Measurements from ENCODE around the gene PIPOX. TPM values are rescaled to one million over a fixed set of nuclear protein-coding genes. Genes with fewer than 3 reads are reported as not detected.
A peak's percentile ranks its signal among the peaks of the same experiment; 100 is the strongest.

Gene PIPOX
- total and polyA plus RNA-seq, 2 of the 8 experiments (the other 6 are each of a cell fraction or from before 2014, with no cell fraction given) = 57.2 to 99.6 TPM

GRCh38 chr17:29041571-29041970 is 1.4 kb upstream of the PIPOX start:
- Histone ChIP-seq H3K56ac (replicated peaks; ENCODE audit: insufficient read length, low read depth, low read length) (no peak overlapping the region), H3K23me2 (ENCODE audit: low read depth, low read length) (peaks cover 4% of the 10 kb centered on the region; the same call in 1 of the 2 replicates), H3K36me3 (ENCODE audit: control insufficient read depth in 2 of 4, insufficient read depth in 4 of 4, low read length in 3 of 4) (peaks cover 0 to 15% (median 1%) of the 10 kb centered on the region in 4 experiments; a peak in 3 of 8 replicates), H3K27ac (ENCODE audit: low read depth, low read length) (peak overlapping the region; percentile 27), H3K79me1 (ENCODE audit: low read depth, low read length) (0 out of 2 replicates have a peak, but pooled peaks cover 2% of the 10 kb centered on the region), H4K5ac (ENCODE audit: insufficient read length, low read depth, low read length) (peak overlapping the region; percentile 3), H3K79me2 (ENCODE audit: control insufficient read depth in 1 of 2, insufficient read depth in 2 of 2, low read length in 2 of 2) (peaks cover 0 to 6% of the 10 kb centered on the region in 2 experiments; a peak in 1 of 4 replicates), H3K23ac (ENCODE audit: insufficient read length) (no peak overlapping the region), H2AFZ (ENCODE audit: low read length) (no peak overlapping the region), H2BK15ac (ENCODE audit: low read length) (no peak overlapping the region), H4K91ac (replicated peaks; ENCODE audit: insufficient read length, low read length) (peak overlapping the region; percentile 87), H2AK5ac (ENCODE audit: low read depth, low read length) (peak overlapping the region; percentile 98), H3K14ac (ENCODE audit: insufficient read length) (no peak overlapping the region), H2BK20ac (ENCODE audit: low read length) (peak overlapping the region; percentile 100; the same call in 1 of the 2 replicates), H3K4me3 (ENCODE audit: extremely low read depth in 1 of 4, insufficient read depth in 2 of 4, low read depth in 3 of 4, low read length in 4 of 4) (no peak overlapping the region), H4K20me1 (replicated peaks in 1 of 2; ENCODE audit: control insufficient read depth in 1 of 2, insufficient read depth in 2 of 2, low read length in 2 of 2) (no peaks in the 10 kb centered on the region), H3K4ac (replicated peaks; ENCODE audit: insufficient read length, low read depth, low read length) (peak overlapping the region; percentile 28), H2BK120ac (replicated peaks; ENCODE audit: low read depth, low read length) (peak overlapping the region; percentile 99), H2BK12ac (ENCODE audit: low read depth, low read length) (peak overlapping the region; percentile 95), H4K8ac (ENCODE audit: extremely low read depth, insufficient read depth, low read length) (no peak overlapping the region), H3K27me3 (replicated peaks in 1 of 4; ENCODE audit: control insufficient read depth in 3 of 4, extremely low read depth in 1 of 4, insufficient read depth in 3 of 4, low read length in 3 of 4) (no peaks in the 10 kb centered on the region), H2BK5ac (ENCODE audit: low read depth, low read length) (peak overlapping the region; percentile 98; the same call in 1 of the 2 replicates), H3K4me1 (replicated peaks in 1 of 4; ENCODE audit: control insufficient read depth in 3 of 4, insufficient read depth in 4 of 4, low read length in 3 of 4) (peaks cover 17 to 36% (median 27%) of the 10 kb centered on the region in 4 experiments), H3K4me2 (ENCODE audit: insufficient read depth in 1 of 2, low read depth in 2 of 2, low read length in 2 of 2) (no peak overlapping the region), H3K9me3 (ENCODE audit: insufficient read depth in 2 of 2, low read depth in 1 of 2, low read length in 1 of 2) (no peaks in the 10 kb centered on the region), H3K9ac (replicated peaks in 1 of 4; ENCODE audit: extremely low read depth in 1 of 4, low read depth in 3 of 4, low read length in 3 of 4) (peak overlapping the region in 1 of 4 experiments; percentile 15; a peak in 1 of 7 replicates), H3K18ac (ENCODE audit: extremely low read depth, low read length) (peak overlapping the region; percentile 89)
- ChIA-PET CTCF (ENCODE audit: partially characterized antibody) (interaction anchor here (0.6 to 4.8 kb wide), 10 partner anchors 20 to 76 kb away, joined by 3 to 23 read pairs (median 6); no protein-coding TSS in a partner anchor), POLR2A (ENCODE audit: partially characterized antibody) (interaction anchor here (0.9 to 3.6 kb wide), 8 partner anchors 7 to 73 kb away, joined by 3 to 43 read pairs (median 6); no protein-coding TSS in a partner anchor)
- 83% methylated on average over 6 of the region's 6 CpGs; no CpG with 5 or more reads in 1 of the 2 experiments for WGBS, 2 experiments (ENCODE audit: extremely low coverage in 1 of 2, insufficient coverage in 1 of 2, insufficient read length in 1 of 2, insufficient replicate concordance in 2 of 2, low coverage in 1 of 2, low lambda C conversion rate in 2 of 2, missing lambda C conversion rate in 1 of 2)
- FAIRE-seq (no peak), DNase-seq (ENCODE audit: low read depth in 1 of 2, low spot score in 2 of 2) (no peak)
- TF ChIP-seq KDM5A (IDR thresholded peaks at IDR 0.05; ENCODE audit: low read length) (no peak), BRCA1 (IDR thresholded peaks at IDR 0.05; ENCODE audit: low read depth, low read length) (no peak), SP1 (IDR thresholded peaks at IDR 0.05; ENCODE audit: low read depth, low read length) (no peak), TEAD4 (IDR thresholded peaks at IDR 0.05; ENCODE audit: low read depth, low read length) (no peak), YY1 (IDR thresholded peaks at IDR 0.05; ENCODE audit: low read depth, low read length) (no peak), BCL11A (IDR thresholded peaks at IDR 0.05; ENCODE audit: low read depth in 2 of 2, low read length in 2 of 2) (no peak), E2F6 (IDR thresholded peaks at IDR 0.05) (no peak), TAF7 (optimal IDR thresholded peaks at IDR 0.05; ENCODE audit: borderline replicate concordance, low read depth, low read length) (no peak), TAF1 (IDR thresholded peaks at IDR 0.05; ENCODE audit: low read depth, low read length) (no peak), MAFK (IDR thresholded peaks at IDR 0.05; ENCODE audit: low read depth, low read length) (no peak), SRF (IDR thresholded peaks at IDR 0.05; ENCODE audit: low read depth, low read length) (no peak), HDAC6 (IDR thresholded peaks at IDR 0.05; ENCODE audit: low read depth, low read length) (no peak), KDM4A (IDR thresholded peaks at IDR 0.05; ENCODE audit: low read depth, low read length, severe bottlenecking) (no peak)
